Muscle layer of duodenum (tissue), 2 donors: Measurements from ENCODE around the gene CCNI2.
"Not testable (repeated sequence)": the region's sequence is repeated elsewhere in the genome, so short reads cannot be mapped to it uniquely, and the experiment has no call there.

Source experiments
- H3K27ac ChIP-seq: one replicate; pipeline ENCODE4 v1.7.0; 2013; ENCODE audit warnings: mild to moderate bottlenecking, low read length
- H3K27me3 ChIP-seq: one replicate; pipeline ENCODE4 v1.7.0; 2013; ENCODE audit warnings: low read depth, mild to moderate bottlenecking, control low read depth, low read length
- H3K36me3 ChIP-seq, 2 donors: one replicate each; pipeline ENCODE4 v1.7.0; 2013; ENCODE audit warnings: low read length in 2 of 2, control low read depth in 1 of 2, mild to moderate bottlenecking in 1 of 2; ENCODE audit not compliant: insufficient read depth in 2 of 2, control insufficient read depth in 1 of 2
- H3K4me1 ChIP-seq, 2 donors: one replicate each; pipeline ENCODE4 v1.7.0; 2013; ENCODE audit warnings: low read length in 2 of 2, mild to moderate bottlenecking in 2 of 2, control low read depth in 1 of 2, moderate library complexity in 1 of 2; ENCODE audit not compliant: insufficient read depth in 2 of 2, control insufficient read depth in 1 of 2
- H3K4me3 ChIP-seq, 2 donors: one replicate each; pipeline ENCODE4 v1.7.0; 2013; ENCODE audit warnings: low read length in 2 of 2, low read depth in 1 of 2, mild to moderate bottlenecking in 1 of 2
- H3K9me3 ChIP-seq, 2 donors: one replicate each; pipeline ENCODE4 v1.7.0; 2013; ENCODE audit warnings: low read length in 2 of 2, control low read depth in 1 of 2, mild to moderate bottlenecking in 1 of 2; ENCODE audit not compliant: control insufficient read depth in 1 of 2
- donor health status: healthy.

CCNI2 gene

GRCh38 chr5:132788990-132789886 lies 42.0 kb downstream of the CCNI2 start:
- H3K27ac ChIP-seq = no peak overlapping the region

GRCh38 chr5:132790201-132790865 lies 43.1 kb downstream of the CCNI2 start:
- Histone ChIP-seq H3K4me1 (no peaks in the 10 kb centered on the region), H3K36me3 (no peaks in the 10 kb centered on the region), H3K9me3 (no peaks in the 10 kb centered on the region), H3K4me3 (no peak overlapping the region), H3K27me3 (no peaks in the 10 kb centered on the region), H3K27ac (no peak overlapping the region)

More at GRCh38 chr5:132788990-132789886, 42.0 kb downstream of the CCNI2 start:
- Histone ChIP-seq H3K9me3 (no peaks in the 10 kb centered on the region), H3K4me1 (no peaks in the 10 kb centered on the region), H3K27me3 (no peaks in the 10 kb centered on the region), H3K36me3 (no peaks in the 10 kb centered on the region), H3K4me3 (no peak overlapping the region)

GRCh38 chr5:132791026-132791425 lies 43.8 kb downstream of the CCNI2 start:
- Histone ChIP-seq H3K27ac (no peak overlapping the region), H3K4me1 (no peaks in the 10 kb centered on the region), H3K9me3 (no peaks in the 10 kb centered on the region), H3K36me3 (no peaks in the 10 kb centered on the region), H3K4me3 (no peak overlapping the region), H3K27me3 (no peaks in the 10 kb centered on the region)

- Histone ChIP-seq H3K4me3 (no peak overlapping the region), H3K9me3 (no peaks in the 10 kb centered on the region), H3K36me3 (no peaks in the 10 kb centered on the region), H3K4me1 (no peaks in the 10 kb centered on the region), H3K27me3 (no peaks in the 10 kb centered on the region), H3K27ac (no peak overlapping the region)
Measured at GRCh38 chr5:132797651-132798050, 50.4 kb downstream of the CCNI2 start.

GRCh38 chr5:132799392-132799791 lies 52.2 kb downstream of the CCNI2 start:
- H3K4me3 ChIP-seq = no peak overlapping the region

GRCh38 chr5:132800545-132800944 lies 53.3 kb downstream of the CCNI2 start:
- no peaks in the 10 kb centered on the region for H3K4me1 ChIP-seq
- no peaks in the 10 kb centered on the region for H3K27me3 ChIP-seq
- no peak overlapping the region for H3K27ac ChIP-seq
- H3K9me3 ChIP-seq = no peaks in the 10 kb centered on the region
- no peak overlapping the region for H3K4me3 ChIP-seq
- no peaks in the 10 kb centered on the region for H3K36me3 ChIP-seq

More at GRCh38 chr5:132799392-132799791, 52.2 kb downstream of the CCNI2 start:
- no peaks in the 10 kb centered on the region for H3K4me1 ChIP-seq
- H3K27ac ChIP-seq = no peak overlapping the region
- H3K27me3 ChIP-seq = no peaks in the 10 kb centered on the region
- H3K9me3 ChIP-seq = no peaks in the 10 kb centered on the region
- H3K36me3 ChIP-seq = no peaks in the 10 kb centered on the region

- H3K4me3 ChIP-seq = no peak overlapping the region
- H3K27ac ChIP-seq = no peak overlapping the region
- H3K9me3 ChIP-seq = no peaks in the 10 kb centered on the region
- H3K4me1 ChIP-seq = no peaks in the 10 kb centered on the region
- H3K36me3 ChIP-seq = no peaks in the 10 kb centered on the region
- no peaks in the 10 kb centered on the region for H3K27me3 ChIP-seq
Measured at GRCh38 chr5:132802044-132802684, 54.9 kb downstream of the CCNI2 start.

- H3K27me3 ChIP-seq, H3K27ac ChIP-seq, H3K9me3 ChIP-seq, H3K4me1 ChIP-seq, H3K4me3 ChIP-seq, H3K36me3 ChIP-seq: not testable (repeated sequence)
Measured at GRCh38 chr5:132802685-132803066, 55.5 kb downstream of the CCNI2 start.
